Panc1 (cell line): ENCODE measurements around the gene PRTFDC1. TPM values are rescaled to one million over a fixed set of nuclear protein-coding genes. Genes with fewer than 3 reads are reported as not detected.
A peak's percentile ranks its signal among the peaks of the same experiment; 100 is the strongest.

Source experiments
- ATAC-seq: fragments of 200-7000 bp; cut with Tn5 transposase; 2 replicates; pipeline ENCODE4 v1.9.1; 2020; ENCODE audit warnings: mild to moderate bottlenecking, moderate library complexity
- BruUV-seq: library from RNA; stranded (reverse); fragments of 400-500 nt; replicated peaks from 2 replicates; lab custom pipeline; 2021; lab: Mats Ljungman, UMichigan
- CTCF ChIA-PET: fragments of 300-600 bp; sonication (Branson Sonifier 250); formaldehyde crosslinking; loops from one replicate; lab custom pipeline; 2022; ENCODE audit warnings: antibody characterized with exemption; lab: Charles Lee
- POLR2A ChIA-PET: fragments of 300-600 bp; sonication (Branson Sonifier 250); formaldehyde crosslinking; loops from one replicate; lab custom pipeline; 2022; ENCODE audit warnings: antibody characterized with exemption; lab: Charles Lee
- DNase-seq: peaks from one replicate; pipeline ENCODE4 v3.0.0-alpha.2; 2010; ENCODE audit warnings: low read depth, low spot score
- H3K27ac ChIP-seq: 2 replicates; pipeline ENCODE4 v1.5.1; 2011; ENCODE audit warnings: mild to moderate bottlenecking, low read length, inconsistent platforms
- H3K27me3 ChIP-seq: fragments of 200-500 bp; sonication (Bioruptor generic); 2 replicates; pipeline ENCODE4 v1.6.0; 2014; ENCODE audit warnings: low read length, inconsistent platforms; ENCODE audit not compliant: control insufficient read depth, insufficient read depth
- H3K36me3 ChIP-seq: fragments of 200-500 bp; sonication (Bioruptor generic); 2 replicates; pipeline ENCODE4 v1.5.1; 2014; ENCODE audit warnings: inconsistent platforms, mild to moderate bottlenecking, low read length, moderate library complexity; ENCODE audit not compliant: control insufficient read depth, insufficient read depth
- H3K4me1 ChIP-seq: 2 replicates; pipeline ENCODE4 v1.5.1; 2011; ENCODE audit warnings: inconsistent platforms, mild to moderate bottlenecking, low read length, moderate library complexity; ENCODE audit not compliant: control insufficient read depth, insufficient read depth
- H3K4me3 ChIP-seq, 2 experiments: 2 replicates each; pipeline ENCODE4 v1.5.1; 2011 to 2012; ENCODE audit warnings: low read depth in 2 of 2, low read length in 2 of 2, mild to moderate bottlenecking in 2 of 2, inconsistent platforms in 1 of 2, moderate library complexity in 1 of 2
- H3K9me3 ChIP-seq: fragments of 200-500 bp; sonication (Bioruptor generic); 2 replicates; pipeline ENCODE4 v1.5.1; 2014; ENCODE audit warnings: low read depth, mild to moderate bottlenecking, inconsistent platforms, low read length, moderate library complexity; ENCODE audit not compliant: control insufficient read depth, insufficient read depth
- POLR2AphosphoS5 ChIP-seq: IDR thresholded peaks from 2 replicates; pipeline ENCODE4 v1.6.1; 2012; ENCODE audit warnings: mild to moderate bottlenecking, low read depth, low read length, moderate library complexity
- SIN3A ChIP-seq: IDR thresholded peaks from 2 replicates; pipeline ENCODE4 v1.6.1; 2012; ENCODE audit warnings: low read depth, mild to moderate bottlenecking, low read length, moderate library complexity, borderline replicate concordance; ENCODE audit not compliant: insufficient read depth
- TCF7L2 ChIP-seq: IDR thresholded peaks from 2 replicates; pipeline ENCODE4 v1.6.1; 2011; ENCODE audit warnings: mild to moderate bottlenecking, low read depth, low read length, inconsistent platforms
- in situ Hi-C: cut with HindIII; loops from 2 replicates; pipeline ENCODE4 v1.10.0; 2016; ENCODE audit warnings: low sequenced_read_pairs, low pct_unique_long_range_greater_than_20kb
- intact Hi-C: fragments of 100-400 bp; cut with micrococcal nuclease; formaldehyde crosslinking; loops from one replicate; pipeline ENCODE4 v1.10.0; 2022; ENCODE audit not compliant: unreplicated experiment
- total RNA-seq: library from RNA; stranded (reverse); gene quantifications from one replicate; pipeline ENCODE4 v1.2.1, GENCODE V29; 2021; ENCODE audit not compliant: unreplicated experiment
- TF ChIP-seq, protein P1 (sequence below): fragments of 450-650 bp; IDR thresholded peaks from 2 replicates; pipeline ENCODE4 v1.5.1; 2017; ENCODE audit warnings: mild to moderate bottlenecking
- TF ChIP-seq, protein P2 (sequence below), 2 experiments: IDR thresholded peaks; 2 replicates each; pipeline ENCODE4 v1.6.1; 2011 to 2012; ENCODE audit warnings: low read depth in 2 of 2, control low read depth in 1 of 2, low read length in 1 of 2, mild to moderate bottlenecking in 1 of 2, moderate library complexity in 1 of 2; ENCODE audit not compliant: insufficient read depth in 1 of 2

The PRTFDC1 gene
- total RNA-seq, 1 experiment from 2014 or later: 3.0 TPM

DNA sequence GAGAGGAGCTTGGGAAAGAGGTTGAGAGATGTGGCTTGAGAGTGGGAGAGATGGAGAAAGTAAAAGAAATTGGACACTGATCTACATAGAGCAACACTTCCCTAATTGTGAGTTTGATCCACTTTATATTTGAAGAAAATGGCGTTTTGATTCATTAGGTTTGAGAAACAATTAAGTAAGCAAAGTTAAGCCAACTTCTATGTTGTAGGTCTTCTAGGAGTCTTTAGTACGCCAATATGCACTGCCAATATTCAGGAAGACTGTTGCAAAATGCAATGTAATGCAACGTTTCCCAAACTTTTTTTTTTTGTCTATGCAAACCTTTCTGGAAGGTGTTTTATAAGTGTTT, 7.0 kb upstream of the PRTFDC1 start:
- H3K27ac ChIP-seq: no peak overlapping the region
- ATAC-seq (no peak), DNase-seq (no peak)
- H3K27me3 ChIP-seq: no peaks in the 10 kb centered on the region
- H3K4me3 ChIP-seq: no peak overlapping the region
- TF ChIP-seq POLR2AphosphoS5 (no peak), TCF7L2 (no peak), SIN3A (no peak)
- TF ChIP-seq, protein P1, sequence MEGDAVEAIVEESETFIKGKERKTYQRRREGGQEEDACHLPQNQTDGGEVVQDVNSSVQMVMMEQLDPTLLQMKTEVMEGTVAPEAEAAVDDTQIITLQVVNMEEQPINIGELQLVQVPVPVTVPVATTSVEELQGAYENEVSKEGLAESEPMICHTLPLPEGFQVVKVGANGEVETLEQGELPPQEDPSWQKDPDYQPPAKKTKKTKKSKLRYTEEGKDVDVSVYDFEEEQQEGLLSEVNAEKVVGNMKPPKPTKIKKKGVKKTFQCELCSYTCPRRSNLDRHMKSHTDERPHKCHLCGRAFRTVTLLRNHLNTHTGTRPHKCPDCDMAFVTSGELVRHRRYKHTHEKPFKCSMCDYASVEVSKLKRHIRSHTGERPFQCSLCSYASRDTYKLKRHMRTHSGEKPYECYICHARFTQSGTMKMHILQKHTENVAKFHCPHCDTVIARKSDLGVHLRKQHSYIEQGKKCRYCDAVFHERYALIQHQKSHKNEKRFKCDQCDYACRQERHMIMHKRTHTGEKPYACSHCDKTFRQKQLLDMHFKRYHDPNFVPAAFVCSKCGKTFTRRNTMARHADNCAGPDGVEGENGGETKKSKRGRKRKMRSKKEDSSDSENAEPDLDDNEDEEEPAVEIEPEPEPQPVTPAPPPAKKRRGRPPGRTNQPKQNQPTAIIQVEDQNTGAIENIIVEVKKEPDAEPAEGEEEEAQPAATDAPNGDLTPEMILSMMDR: no peak
- TF ChIP-seq, protein P2, sequence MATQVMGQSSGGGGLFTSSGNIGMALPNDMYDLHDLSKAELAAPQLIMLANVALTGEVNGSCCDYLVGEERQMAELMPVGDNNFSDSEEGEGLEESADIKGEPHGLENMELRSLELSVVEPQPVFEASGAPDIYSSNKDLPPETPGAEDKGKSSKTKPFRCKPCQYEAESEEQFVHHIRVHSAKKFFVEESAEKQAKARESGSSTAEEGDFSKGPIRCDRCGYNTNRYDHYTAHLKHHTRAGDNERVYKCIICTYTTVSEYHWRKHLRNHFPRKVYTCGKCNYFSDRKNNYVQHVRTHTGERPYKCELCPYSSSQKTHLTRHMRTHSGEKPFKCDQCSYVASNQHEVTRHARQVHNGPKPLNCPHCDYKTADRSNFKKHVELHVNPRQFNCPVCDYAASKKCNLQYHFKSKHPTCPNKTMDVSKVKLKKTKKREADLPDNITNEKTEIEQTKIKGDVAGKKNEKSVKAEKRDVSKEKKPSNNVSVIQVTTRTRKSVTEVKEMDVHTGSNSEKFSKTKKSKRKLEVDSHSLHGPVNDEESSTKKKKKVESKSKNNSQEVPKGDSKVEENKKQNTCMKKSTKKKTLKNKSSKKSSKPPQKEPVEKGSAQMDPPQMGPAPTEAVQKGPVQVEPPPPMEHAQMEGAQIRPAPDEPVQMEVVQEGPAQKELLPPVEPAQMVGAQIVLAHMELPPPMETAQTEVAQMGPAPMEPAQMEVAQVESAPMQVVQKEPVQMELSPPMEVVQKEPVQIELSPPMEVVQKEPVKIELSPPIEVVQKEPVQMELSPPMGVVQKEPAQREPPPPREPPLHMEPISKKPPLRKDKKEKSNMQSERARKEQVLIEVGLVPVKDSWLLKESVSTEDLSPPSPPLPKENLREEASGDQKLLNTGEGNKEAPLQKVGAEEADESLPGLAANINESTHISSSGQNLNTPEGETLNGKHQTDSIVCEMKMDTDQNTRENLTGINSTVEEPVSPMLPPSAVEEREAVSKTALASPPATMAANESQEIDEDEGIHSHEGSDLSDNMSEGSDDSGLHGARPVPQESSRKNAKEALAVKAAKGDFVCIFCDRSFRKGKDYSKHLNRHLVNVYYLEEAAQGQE (IDR thresholded peaks at IDR 0.05; ENCODE audit: insufficient read depth in 1 of 2, low read depth in 2 of 2, low read length in 1 of 2): no peak
- no peaks in the 10 kb centered on the region for H3K9me3 ChIP-seq
- in situ Hi-C loops (no loop called here), intact Hi-C loops (loop anchor here (10.0 kb wide), 1 partner anchor 235 kb away; the partner anchor contains the start of gene ARHGAP21)
- ChIA-PET POLR2A (no interaction called here), CTCF (no interaction called here)
- peaks cover 11% of the 10 kb centered on the region for H3K4me1 ChIP-seq
- no peaks in the 10 kb centered on the region for H3K36me3 ChIP-seq
- BruUV-seq: no TSS peak

DNA sequence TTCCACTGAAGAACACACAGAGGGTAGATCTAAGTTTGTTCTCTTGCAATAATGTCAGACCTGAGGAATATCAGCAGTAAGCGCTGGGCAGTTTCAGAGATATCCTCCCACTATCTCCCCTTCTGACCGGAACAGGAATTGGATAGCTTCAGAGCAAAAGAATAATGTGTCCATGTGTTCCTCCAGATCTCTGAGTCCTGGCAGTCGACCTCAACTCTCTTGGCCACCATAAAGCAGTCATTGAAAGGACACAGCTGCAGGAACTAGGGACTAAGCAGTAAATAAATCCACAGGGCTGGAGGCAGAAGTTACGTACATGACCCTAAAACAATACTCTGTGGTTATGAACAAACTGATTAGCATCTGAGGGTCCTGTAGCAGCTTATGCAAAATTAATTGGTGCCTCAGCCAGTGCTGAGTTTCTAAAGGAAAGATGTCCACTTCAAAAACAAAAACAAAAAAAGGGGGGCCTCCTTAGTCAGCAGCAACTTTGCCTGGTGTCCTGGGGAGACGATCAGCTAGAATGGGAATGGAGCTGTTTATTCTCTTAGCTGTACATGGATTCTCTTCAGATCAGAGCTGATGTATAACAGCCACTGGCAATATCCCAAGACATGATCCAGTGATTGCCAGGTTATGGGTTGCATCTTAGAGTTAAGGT, 6.4 kb upstream of the PRTFDC1 start:
- CTCF ChIA-PET: no interaction called here
- H3K27ac ChIP-seq: peak overlapping the region; percentile 17
- H3K9me3 ChIP-seq: no peaks in the 10 kb centered on the region
- POLR2A ChIA-PET: no interaction called here
- DNase-seq (no peak), ATAC-seq (peak; percentile 42; the same call in 1 of the 2 replicates)
- no peaks in the 10 kb centered on the region for H3K36me3 ChIP-seq
- no TSS peak for BruUV-seq
- in situ Hi-C loops (no loop called here), intact Hi-C loops (loop anchor here (10.0 kb wide), 1 partner anchor 234 kb away; the partner anchor contains the start of gene ARHGAP21)
- peaks cover 11% of the 10 kb centered on the region for H3K4me1 ChIP-seq
- no peak overlapping the region for H3K4me3 ChIP-seq
- H3K27me3 ChIP-seq: no peaks in the 10 kb centered on the region
- TF ChIP-seq TCF7L2: no peak
- TF ChIP-seq POLR2AphosphoS5: no peak
- TF ChIP-seq, protein P2 (IDR thresholded peaks at IDR 0.05; ENCODE audit: insufficient read depth in 1 of 2, low read depth in 2 of 2, low read length in 1 of 2): no peak
- TF ChIP-seq, protein P1: no peak
- TF ChIP-seq SIN3A: no peak
